Pancreas (tissue), 10 donors: Measurements from ENCODE around the gene NUP54. TPM values are rescaled to one million over a fixed set of nuclear protein-coding genes. Genes with fewer than 3 reads are reported as not detected.

Source experiments
- ATAC-seq, 4 donors: fragments of 200-7000 bp; cut with Tn5 transposase; one replicate each; pipeline versions ENCODE4 v1.8.0 to v1.9.1; 2020; ENCODE audit warnings: mild to moderate bottlenecking in 4 of 4, moderate library complexity in 4 of 4
- DNase-seq, 6 donors: peaks; one replicate each; pipeline ENCODE4 v3.0.0-alpha.2; 2020
- FAIRE-seq: peaks from 2 replicates; lab custom pipeline; 2012; peaks lifted over from hg19 to GRCh38; lab: Jason Lieb, UNC
- H3K27ac ChIP-seq, 4 donors: fragments of 200-600 bp; sonication (generic); 1 replicate in 3 of 4; 2 replicates in 1 of 4; pipeline versions ENCODE4 v1.5.0 to v1.8.0; 2020
- H3K27me3 ChIP-seq, 4 donors: fragments of 200-600 bp; one replicate each; pipeline ENCODE4 v1.8.0; 2021
- H3K36me3 ChIP-seq, 3 donors: fragments of 200-600 bp; sonication (generic) in 1 of 3; one replicate each; pipeline versions ENCODE4 v1.5.0 to v1.8.0; 2020 to 2021
- H3K4me1 ChIP-seq, 3 donors: fragments of 200-600 bp; one replicate each; pipeline ENCODE4 v1.8.0; 2021
- H3K4me3 ChIP-seq, 4 donors: fragments of 200-600 bp; sonication (generic) in 2 of 4; one replicate each; pipeline versions ENCODE4 v1.5.0 to v1.8.0; 2020 to 2021
- H3K9me3 ChIP-seq, 4 donors: fragments of 200-600 bp; one replicate each; pipeline ENCODE4 v1.8.0; 2021
- WGBS, 2 donors: extraction: QIAGEN DNeasy Blood & Tissue Kit; methylation state at CpG; one replicate each; pipeline ENCODE4 v1.1.7; 2013; 5-methylcytosine and 5-hydroxymethylcytosine counted together
- intact Hi-C, 3 donors: fragments of 100-400 bp; cut with DNase I; formaldehyde crosslinking; loops; one replicate each; pipeline versions ENCODE4 v1.11.1 to v1.14.2; 2022
- polyA plus RNA-seq, 2 donors: library from polyadenylated mRNA; stranded (reverse); fragments of 200-250 nt; gene quantifications; one replicate each; pipeline ENCODE4 v1.2.3, GENCODE V29; 2013
- total RNA-seq, 6 donors: library from RNA; stranded (reverse); fragmentation: NEBNext Ultra II Directional in 4 of 6; extraction: Animal tissue kit (Norgen Biotek cat#: 25700) in 4 of 6; gene quantifications; one replicate each; pipeline versions ENCODE4 v1.2.1 to v1.2.4, GENCODE V29; 2021 to 2023
- TF ChIP-seq, protein P1 (sequence below), 4 donors: fragments of 200-600 bp; sonication (generic) in 3 of 4; IDR thresholded peaks; one replicate each; pipeline versions ENCODE4 v1.5.0 to v1.8.0; 2021; ENCODE audit warnings: antibody characterized with exemption in 4 of 4
- donor health status: healthy with polysubstance abuse.
- donor health status: DM: no; HTN: no; CAD: no; lungs with moderate emphysema.
- donor health status: DM: no; HTN: no; CAD: no.
- donor health status: control.
- donor health status: control.
- donor health status: Bipolar disorder and iron deficiency.
- donor health status: DM: yes; HTN: yes; CAD: no.
- donor health status: DM: no; HTN: no; CAD: no.
- donor health status: DM: no; HTN: no; CAD: no.
- donor health status: DM: yes; HTN: yes; CAD: no.

NUP54 gene
- total and polyA plus RNA-seq, 8 donors, result 15.6 to 21.7 (median 19.2) TPM

DNA sequence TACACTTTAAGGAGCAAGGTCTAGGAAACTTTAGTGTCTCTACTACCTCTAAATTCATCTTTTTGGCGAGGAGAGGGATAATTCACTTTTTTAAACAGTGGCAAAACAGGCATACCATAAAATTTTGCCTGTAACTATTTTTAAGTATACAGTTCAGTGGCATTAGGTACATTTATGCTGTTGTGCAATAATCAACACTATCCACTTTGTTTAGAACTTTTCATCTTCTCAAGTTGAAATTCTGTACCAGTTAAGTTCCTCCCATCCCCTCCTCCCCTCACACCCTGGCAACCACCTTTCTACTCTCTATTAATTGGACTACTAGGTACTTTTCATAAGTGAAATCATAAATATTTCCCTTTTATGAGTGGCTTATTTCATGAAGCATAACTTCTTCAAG is 31.4 kb downstream of the NUP54 start:
- intact Hi-C loops, result no loop called here
- no peak overlapping the region for H3K27ac ChIP-seq
- ATAC-seq (no peak), FAIRE-seq (no peak), DNase-seq (no peak)
- H3K27me3 ChIP-seq, result no peaks in the 10 kb centered on the region
- peaks cover 0 to 34% (median 0%) of the 10 kb centered on the region in 3 donors for H3K36me3 ChIP-seq
- H3K9me3 ChIP-seq, result no peaks in the 10 kb centered on the region
- no peaks in the 10 kb centered on the region for H3K4me1 ChIP-seq
- no peak overlapping the region for H3K4me3 ChIP-seq
- WGBS, 2 donors, result 98 to 100% methylated on average over 1 of the region's 1 CpG
- TF ChIP-seq, protein P1, sequence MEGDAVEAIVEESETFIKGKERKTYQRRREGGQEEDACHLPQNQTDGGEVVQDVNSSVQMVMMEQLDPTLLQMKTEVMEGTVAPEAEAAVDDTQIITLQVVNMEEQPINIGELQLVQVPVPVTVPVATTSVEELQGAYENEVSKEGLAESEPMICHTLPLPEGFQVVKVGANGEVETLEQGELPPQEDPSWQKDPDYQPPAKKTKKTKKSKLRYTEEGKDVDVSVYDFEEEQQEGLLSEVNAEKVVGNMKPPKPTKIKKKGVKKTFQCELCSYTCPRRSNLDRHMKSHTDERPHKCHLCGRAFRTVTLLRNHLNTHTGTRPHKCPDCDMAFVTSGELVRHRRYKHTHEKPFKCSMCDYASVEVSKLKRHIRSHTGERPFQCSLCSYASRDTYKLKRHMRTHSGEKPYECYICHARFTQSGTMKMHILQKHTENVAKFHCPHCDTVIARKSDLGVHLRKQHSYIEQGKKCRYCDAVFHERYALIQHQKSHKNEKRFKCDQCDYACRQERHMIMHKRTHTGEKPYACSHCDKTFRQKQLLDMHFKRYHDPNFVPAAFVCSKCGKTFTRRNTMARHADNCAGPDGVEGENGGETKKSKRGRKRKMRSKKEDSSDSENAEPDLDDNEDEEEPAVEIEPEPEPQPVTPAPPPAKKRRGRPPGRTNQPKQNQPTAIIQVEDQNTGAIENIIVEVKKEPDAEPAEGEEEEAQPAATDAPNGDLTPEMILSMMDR (IDR thresholded peaks at IDR 0.05), result no peak

DNA sequence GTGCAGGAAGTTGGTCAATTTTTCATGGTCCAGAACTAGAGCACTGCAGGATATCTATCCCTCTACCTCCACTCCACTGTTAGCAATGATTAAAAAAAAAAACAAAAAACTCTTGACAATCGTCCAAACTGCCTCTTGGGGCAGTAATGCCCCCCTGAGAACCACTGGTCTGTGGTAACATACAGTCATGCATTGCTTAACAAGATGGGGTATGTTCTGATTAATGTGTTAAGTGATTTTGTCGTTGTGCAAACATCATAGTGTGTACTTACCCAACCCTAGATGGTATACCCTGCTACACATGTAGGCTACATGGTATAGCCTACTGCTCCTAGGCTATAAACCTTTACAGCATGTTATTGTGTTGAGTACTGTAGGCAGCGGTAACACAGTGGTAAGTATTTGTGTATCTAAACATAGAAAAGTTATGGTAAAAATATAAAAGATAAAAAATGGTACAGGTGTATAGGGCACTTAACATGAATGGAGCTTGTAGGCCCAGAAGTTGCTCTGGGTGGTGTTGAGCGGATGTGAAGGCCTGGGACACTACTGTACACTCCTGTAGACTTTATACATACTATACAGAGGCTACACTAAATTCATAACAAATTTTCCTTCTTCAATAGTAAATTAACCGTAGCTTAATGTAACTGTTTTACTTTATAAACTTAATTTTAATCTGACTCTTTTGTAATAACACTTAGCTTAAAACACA is 39.6 kb downstream of the NUP54 start:
- no peak for DNase-seq
- H3K9me3 ChIP-seq, result no peaks in the 10 kb centered on the region
- H3K36me3 ChIP-seq, result peaks cover 0 to 6% (median 0%) of the 10 kb centered on the region in 3 donors
- FAIRE-seq, result peak; percentile 39
- H3K4me1 ChIP-seq, result no peaks in the 10 kb centered on the region
- TF ChIP-seq, protein P1 (IDR thresholded peaks at IDR 0.05), result no peak
- intact Hi-C loops, result no loop called here
- no peak overlapping the region for H3K27ac ChIP-seq
- ATAC-seq, result no peak
- WGBS, 2 donors, result 62 to 67% methylated on average over 5 of the region's 5 CpGs
- H3K4me3 ChIP-seq, result no peak overlapping the region
- H3K27me3 ChIP-seq, result no peaks in the 10 kb centered on the region

DNA sequence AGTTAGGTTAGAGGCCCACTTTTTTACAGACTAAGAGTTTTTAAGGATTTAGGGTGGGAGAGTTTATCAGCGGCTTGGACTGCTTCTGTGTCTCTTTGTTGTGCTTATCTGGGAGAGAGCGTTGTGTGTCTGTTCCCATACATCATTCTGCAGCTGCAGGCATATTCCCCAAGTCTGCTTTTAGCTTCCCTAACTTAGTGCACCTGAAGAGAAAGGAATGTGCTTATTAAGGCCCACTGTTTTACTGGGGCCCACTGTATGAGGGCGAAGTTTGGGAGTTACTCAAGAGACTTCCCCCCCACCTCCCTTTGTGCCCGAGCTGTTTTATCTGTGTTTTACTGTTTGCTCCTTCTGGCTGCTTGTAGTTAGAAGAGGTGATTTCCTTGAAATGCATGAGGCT is 41.8 kb downstream of the NUP54 start:
- intact Hi-C loops, result no loop called here
- Histone ChIP-seq H3K36me3 (no peaks in the 10 kb centered on the region), H3K27ac (no peak overlapping the region), H3K4me1 (no peaks in the 10 kb centered on the region), H3K9me3 (no peaks in the 10 kb centered on the region), H3K4me3 (no peak overlapping the region), H3K27me3 (no peaks in the 10 kb centered on the region)
- no peak for DNase-seq
- WGBS, 2 donors, result 66% methylated on average over 4 of the region's 4 CpGs
- TF ChIP-seq, protein P1 (IDR thresholded peaks at IDR 0.05), result no peak
- no peak for ATAC-seq
- no peak for FAIRE-seq

DNA sequence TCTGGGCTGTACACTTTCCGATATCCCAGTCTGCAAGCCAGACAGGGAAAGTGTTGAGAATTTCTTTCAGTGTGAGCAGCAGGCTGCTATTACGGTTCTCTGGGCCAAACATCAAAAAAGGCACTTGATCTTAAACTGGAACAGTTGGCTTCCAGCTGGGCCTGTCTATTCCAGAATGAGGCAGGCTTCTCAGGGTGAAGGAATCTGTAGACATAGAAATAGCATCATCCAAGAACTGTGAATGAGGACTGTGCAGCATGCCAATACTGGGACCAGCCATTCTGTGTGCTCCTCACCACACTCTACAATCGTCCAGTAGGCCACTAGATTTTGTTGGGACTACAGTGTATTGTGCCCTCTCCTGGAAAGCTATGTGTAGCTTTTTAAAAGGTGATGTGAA is 42.5 kb downstream of the NUP54 start:
- H3K4me1 ChIP-seq, result no peaks in the 10 kb centered on the region
- 73 to 84% methylated on average over 3 of the region's 3 CpGs for WGBS, 2 donors
- no peaks in the 10 kb centered on the region for H3K36me3 ChIP-seq
- TF ChIP-seq, protein P1 (IDR thresholded peaks at IDR 0.05), result no peak
- no peak overlapping the region for H3K27ac ChIP-seq
- H3K4me3 ChIP-seq, result no peak overlapping the region
- intact Hi-C loops, result no loop called here
- DNase-seq (no peak), FAIRE-seq (no peak), ATAC-seq (no peak)
- no peaks in the 10 kb centered on the region for H3K9me3 ChIP-seq
- no peaks in the 10 kb centered on the region for H3K27me3 ChIP-seq

DNA sequence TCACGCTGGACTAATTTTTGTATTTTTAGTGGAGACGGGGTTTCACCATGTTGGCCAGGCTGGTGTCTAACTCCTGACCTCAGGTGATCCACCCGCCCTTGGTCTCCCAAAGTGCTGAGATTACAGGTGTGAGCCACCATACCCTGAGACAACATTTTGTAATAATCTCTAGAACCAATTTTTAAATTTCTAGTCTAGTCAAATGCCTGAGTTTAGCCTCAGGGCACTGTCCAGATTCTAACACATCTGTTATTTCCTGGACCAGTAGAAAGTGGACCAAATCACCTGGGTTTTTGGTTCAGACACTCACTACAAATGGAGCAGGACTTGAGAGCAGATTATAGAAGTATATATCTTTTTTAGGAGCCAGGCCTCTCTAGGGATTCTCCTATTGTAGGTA is 52.1 kb downstream of the NUP54 start:
- DNase-seq (no peak), FAIRE-seq (no peak), ATAC-seq (no peak)
- intact Hi-C loops, result no loop called here
- WGBS, 2 donors, result 92 to 100% methylated on average over 3 of the region's 3 CpGs
- H3K4me3 ChIP-seq, result no peak overlapping the region
- no peaks in the 10 kb centered on the region for H3K4me1 ChIP-seq
- TF ChIP-seq, protein P1 (IDR thresholded peaks at IDR 0.05), result no peak
- H3K36me3 ChIP-seq, result no peaks in the 10 kb centered on the region
- H3K9me3 ChIP-seq, result no peaks in the 10 kb centered on the region
- no peaks in the 10 kb centered on the region for H3K27me3 ChIP-seq
- no peak overlapping the region for H3K27ac ChIP-seq
